OCI-M1 (cell line): Measurements from ENCODE around the gene KCND1.

Source experiments
- DNase-seq: peaks from one replicate; lab custom pipeline; 2025; lab: John Stamatoyannopoulos, UW

The KCND1 gene

GRCh38 chrX:48937054-48937907 lies 34.4 kb downstream of the KCND1 start:
- peak; percentile 94 for DNase-seq

DNA sequence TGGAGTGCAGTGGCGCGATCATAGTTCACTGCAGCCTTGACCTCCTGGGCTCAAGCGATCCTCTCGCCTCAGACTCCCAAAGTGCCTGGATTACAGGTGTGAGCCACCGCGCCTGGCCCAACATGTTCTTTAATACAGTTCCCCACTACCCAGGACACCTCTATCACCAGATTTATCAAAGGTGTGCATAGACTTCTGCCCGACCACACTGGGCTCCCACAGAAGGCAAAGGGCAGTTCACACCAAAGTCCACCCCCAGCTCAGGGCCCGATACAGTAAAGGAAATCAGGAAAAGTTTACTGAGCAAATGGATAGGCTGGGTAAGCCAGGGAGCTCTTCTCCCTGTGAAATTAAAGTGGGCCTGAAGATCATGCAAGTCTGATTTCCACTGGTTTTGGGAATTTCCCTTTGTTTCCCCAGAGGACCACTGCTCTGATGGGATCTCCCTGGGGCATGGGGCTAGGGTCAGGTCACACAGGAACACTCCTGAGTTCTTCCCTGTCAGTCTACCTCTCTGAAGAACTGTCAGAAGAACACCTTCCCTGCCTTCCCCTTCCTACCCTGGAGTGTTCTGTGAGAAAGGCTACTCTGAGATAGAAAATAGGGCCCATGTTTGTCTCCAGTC lies 35.1 kb downstream of the KCND1 start:
- DNase-seq, result no peak

DNA sequence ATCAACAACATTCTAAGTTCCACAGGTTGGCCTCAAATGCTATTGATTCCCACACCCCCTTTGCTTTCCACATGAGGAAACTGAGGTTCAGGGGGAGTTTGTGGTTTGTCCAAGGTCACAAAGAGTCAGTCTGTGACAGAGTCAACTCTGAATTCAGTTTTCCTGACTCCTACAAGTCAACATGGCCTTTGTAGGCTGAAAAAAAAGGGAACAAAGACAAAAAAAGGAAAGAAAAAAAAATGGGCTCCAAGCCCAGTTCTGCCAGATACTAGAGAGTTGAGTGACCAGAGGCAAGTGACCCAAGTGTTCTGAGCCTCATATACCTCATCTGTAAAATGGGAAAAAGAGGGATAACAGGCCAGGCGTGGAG lies 36.4 kb downstream of the KCND1 start:
- peak; percentile 20 for DNase-seq

- DNase-seq, result no peak
These were observed 36.9 kb downstream of the KCND1 start for GRCh38 chrX:48934581-48935300.

DNA sequence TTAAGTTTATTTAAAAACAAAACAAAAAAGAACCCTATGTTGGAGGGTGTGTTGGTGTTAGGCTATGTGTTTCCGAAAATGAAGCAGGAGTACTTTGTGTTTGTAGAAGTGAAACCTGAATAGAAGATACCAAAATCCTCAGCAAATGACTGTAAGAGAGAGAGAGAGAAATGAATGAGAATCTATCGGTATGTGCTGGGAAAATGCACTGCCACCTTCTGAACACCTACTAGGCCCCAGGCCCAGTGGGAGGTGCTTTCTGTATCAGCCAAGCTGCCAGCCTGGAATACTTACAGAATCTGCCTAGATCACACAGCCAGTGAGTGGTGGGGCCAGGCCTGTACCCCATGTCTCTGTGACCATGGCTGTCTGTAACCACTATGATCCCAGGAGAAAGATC lies 37.9 kb downstream of the KCND1 start:
- DNase-seq, result no peak

GRCh38 chrX:48927736-48928382 lies 43.8 kb downstream of the KCND1 start:
- DNase-seq, result no peak

GRCh38 chrX:48927123-48927522 lies 44.5 kb downstream of the KCND1 start:
- no peak for DNase-seq

- no peak for DNase-seq
These were observed 47.4 kb downstream of the KCND1 start for GRCh38 chrX:48924270-48924669.

- no peak for DNase-seq
These were observed 47.9 kb downstream of the KCND1 start for GRCh38 chrX:48923771-48924170.

DNA sequence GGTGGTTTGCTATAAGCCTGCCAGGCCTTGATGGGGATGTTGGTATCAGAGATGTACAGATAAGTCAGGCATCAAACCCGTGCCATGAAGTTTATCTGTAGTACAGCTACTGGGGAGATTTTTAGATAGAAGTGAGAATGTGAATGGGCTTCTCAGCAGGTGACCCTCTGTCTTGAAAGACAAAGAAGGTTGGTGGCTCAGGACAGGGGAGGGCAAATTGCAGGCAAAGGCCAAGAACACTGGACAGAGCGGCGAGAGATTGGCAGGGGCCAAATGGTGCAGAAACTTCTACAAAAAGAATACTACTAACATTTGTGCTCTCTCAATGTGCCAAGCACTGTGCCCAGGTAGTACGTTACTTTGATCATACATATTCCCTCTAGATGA lies 50.9 kb downstream of the KCND1 start:
- DNase-seq, result no peak

- peak; percentile 77 for DNase-seq
These were observed 51.5 kb downstream of the KCND1 start for GRCh38 chrX:48919947-48920717.

DNA sequence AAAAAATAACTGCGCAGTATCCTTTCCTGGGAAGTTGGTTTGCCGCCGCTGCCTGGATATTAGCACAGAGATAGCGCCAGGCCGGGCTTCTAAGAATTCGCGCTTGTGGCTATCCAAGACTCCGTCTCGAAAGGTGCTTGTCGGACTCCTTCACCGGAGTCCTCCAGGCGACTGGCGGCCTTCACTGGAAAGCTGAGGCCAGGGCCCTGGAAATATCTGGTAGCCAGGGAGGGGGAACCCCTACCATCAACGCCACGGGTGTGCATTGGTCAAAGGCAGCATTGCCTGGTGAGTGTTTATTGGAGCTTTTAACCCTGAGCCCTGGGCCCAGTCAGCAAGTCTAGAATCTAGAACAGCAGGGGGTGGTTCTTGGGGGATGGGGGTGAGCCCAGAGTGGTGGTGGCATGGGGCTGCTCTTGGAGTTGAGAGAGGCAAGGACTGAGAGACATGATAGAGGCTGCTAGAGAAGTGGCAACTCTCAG lies 52.2 kb downstream of the KCND1 start:
- DNase-seq, result no peak

GRCh38 chrX:48918643-48919340 lies 52.9 kb downstream of the KCND1 start, which contains the start of gene PIM2:
PIM2 (minus strand) TSS chrX:48919024; CDS start chrX:48918834, 190 bp downstream.
- peak; percentile 97 for DNase-seq

DNA sequence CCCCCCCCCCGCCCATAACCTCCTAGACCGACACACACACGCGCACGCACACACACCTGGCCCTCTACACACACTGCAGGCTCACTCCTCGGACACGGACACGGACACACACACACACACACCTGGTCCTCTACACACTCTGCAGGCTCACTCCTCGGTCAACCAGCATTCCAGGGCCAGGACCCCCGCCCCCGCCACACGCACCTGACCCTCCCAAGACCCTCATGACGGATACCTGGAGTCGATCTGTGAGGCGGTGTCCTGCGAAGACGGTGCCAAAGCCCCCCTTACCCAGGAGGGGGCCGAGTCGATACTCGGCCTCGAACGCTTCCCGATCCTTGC lies 53.4 kb downstream of the KCND1 start:
- DNase-seq, result peak; percentile 45

GRCh38 chrX:48917139-48918001 lies 54.3 kb downstream of the KCND1 start:
- peak; percentile 96 for DNase-seq

DNA sequence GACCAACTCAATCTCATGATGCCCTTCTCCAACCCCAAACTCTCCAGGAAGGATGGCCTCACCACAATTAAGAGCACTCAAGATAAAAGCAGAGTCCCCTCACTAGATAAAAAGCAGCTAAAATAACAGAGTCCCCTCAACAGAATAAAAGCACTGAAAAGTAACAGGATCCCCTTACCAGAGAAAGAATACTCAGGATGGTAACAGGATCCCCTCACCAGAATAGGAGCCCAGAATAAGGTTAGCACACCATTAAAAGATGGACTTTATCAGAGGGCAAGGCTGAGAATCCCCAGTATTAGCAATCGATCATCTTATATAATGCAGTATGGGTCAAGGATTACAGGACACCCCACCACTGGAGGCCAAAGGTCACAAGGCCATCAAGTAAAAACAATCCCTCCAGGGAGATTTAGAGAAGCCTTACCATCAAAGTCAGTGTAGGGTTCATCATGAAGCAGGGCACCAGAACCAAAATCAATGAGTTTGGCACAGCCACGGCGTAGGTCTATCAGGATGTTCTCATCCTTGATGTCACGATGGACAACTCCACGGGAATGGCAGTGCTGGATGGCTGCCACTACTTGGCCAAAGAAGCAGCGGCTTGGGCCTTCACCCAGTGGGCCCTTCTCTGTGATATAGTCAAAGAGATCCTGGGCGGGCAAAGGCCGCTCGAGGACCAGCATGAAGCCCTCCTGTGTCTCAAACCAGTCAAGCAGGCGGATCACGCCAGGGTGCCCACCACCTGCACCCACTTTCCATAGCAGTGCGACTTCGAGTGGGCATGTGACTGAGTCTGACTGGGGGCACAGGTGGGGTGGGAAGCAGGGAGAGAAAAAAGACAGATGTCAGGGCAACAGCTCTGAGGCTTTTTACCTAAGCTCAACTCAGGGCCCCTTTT lies 56.8 kb downstream of the KCND1 start:
- DNase-seq, result no peak

- DNase-seq, result peak; percentile 10
These were observed 57.9 kb downstream of the KCND1 start for GRCh38 chrX:48913605-48914366.
